ENCODE data around the gene COBL. TPM values are rescaled to one million over a fixed set of nuclear protein-coding genes. Genes with fewer than 3 reads are reported as not detected.

COBL gene
- total and polyA plus RNA-seq, 2 donors (not counting 3 experiments of a cell fraction or from before 2014, with no cell fraction given): 0.11 TPM; not detected in 1

- ChIA-PET CTCF (no interaction called here), POLR2A (no interaction called here)
- no TSS peak for BruUV-seq (replicated peaks)
- H3K9me1 ChIP-seq (replicated peaks; ENCODE audit: control insufficient read depth, extremely low read depth, insufficient read depth, low read length): no peaks in the 10 kb centered on the region
- no peaks in the 10 kb centered on the region for H3K36me3 ChIP-seq (ENCODE audit: control insufficient read depth in 2 of 2, extremely low read depth in 1 of 2, insufficient read depth in 2 of 2, low read length in 2 of 2)
- FAIRE-seq (no peak), DNase-seq (ENCODE audit: low read depth, low spot score) (no peak)
- no peak overlapping the region for H3K4me3 ChIP-seq (replicated peaks in 1 of 3; ENCODE audit: insufficient read depth in 1 of 3, low read depth in 1 of 3, low read length in 3 of 3)
- H3K9ac ChIP-seq (replicated peaks; ENCODE audit: extremely low read depth, insufficient read depth, low read length): no peak overlapping the region
- H2AFZ ChIP-seq (ENCODE audit: low read depth, low read length): no peak overlapping the region
- no peaks in the 10 kb centered on the region for H3K9me3 ChIP-seq (replicated peaks; ENCODE audit: control insufficient read depth, insufficient read depth, low read length)
- no peaks in the 10 kb centered on the region for H3K27me3 ChIP-seq (ENCODE audit: control insufficient read depth in 2 of 2, insufficient read depth in 2 of 2, low read length in 2 of 2)
- no peaks in the 10 kb centered on the region for H3K79me2 ChIP-seq (ENCODE audit: control insufficient read depth, insufficient read depth, low read length)
- no peak overlapping the region for H3K27ac ChIP-seq (ENCODE audit: insufficient read depth, low read depth, low read length)
- TF ChIP-seq GATA2 (IDR thresholded peaks at IDR 0.05; ENCODE audit: insufficient read depth, insufficient read length, low read depth, low read length) (no peak), POLR2A (IDR thresholded peaks at IDR 0.05; ENCODE audit: low read depth, low read length) (no peak), JUN (IDR thresholded peaks at IDR 0.05; ENCODE audit: borderline replicate concordance, insufficient read depth, insufficient read length, low read depth) (no peak), EZH2 (IDR thresholded peaks at IDR 0.05; ENCODE audit: borderline replicate concordance, low read depth, low read length, severe bottlenecking) (no peak), POLR2AphosphoS5 (IDR thresholded peaks at IDR 0.05; ENCODE audit: insufficient read depth, low read depth, low read length) (no peak), FOS (IDR thresholded peaks at IDR 0.05; ENCODE audit: borderline replicate concordance, insufficient read depth, low read length) (no peak), MYC (IDR thresholded peaks at IDR 0.05; ENCODE audit: low read depth, low read length) (no peak)
- TF ChIP-seq, protein P1, sequence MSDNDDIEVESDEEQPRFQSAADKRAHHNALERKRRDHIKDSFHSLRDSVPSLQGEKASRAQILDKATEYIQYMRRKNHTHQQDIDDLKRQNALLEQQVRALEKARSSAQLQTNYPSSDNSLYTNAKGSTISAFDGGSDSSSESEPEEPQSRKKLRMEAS (IDR thresholded peaks at IDR 0.05; ENCODE audit: insufficient read depth, insufficient read length): no peak
- TF ChIP-seq, protein P2, sequence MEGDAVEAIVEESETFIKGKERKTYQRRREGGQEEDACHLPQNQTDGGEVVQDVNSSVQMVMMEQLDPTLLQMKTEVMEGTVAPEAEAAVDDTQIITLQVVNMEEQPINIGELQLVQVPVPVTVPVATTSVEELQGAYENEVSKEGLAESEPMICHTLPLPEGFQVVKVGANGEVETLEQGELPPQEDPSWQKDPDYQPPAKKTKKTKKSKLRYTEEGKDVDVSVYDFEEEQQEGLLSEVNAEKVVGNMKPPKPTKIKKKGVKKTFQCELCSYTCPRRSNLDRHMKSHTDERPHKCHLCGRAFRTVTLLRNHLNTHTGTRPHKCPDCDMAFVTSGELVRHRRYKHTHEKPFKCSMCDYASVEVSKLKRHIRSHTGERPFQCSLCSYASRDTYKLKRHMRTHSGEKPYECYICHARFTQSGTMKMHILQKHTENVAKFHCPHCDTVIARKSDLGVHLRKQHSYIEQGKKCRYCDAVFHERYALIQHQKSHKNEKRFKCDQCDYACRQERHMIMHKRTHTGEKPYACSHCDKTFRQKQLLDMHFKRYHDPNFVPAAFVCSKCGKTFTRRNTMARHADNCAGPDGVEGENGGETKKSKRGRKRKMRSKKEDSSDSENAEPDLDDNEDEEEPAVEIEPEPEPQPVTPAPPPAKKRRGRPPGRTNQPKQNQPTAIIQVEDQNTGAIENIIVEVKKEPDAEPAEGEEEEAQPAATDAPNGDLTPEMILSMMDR (IDR thresholded peaks at IDR 0.05; ENCODE audit: extremely low read depth in 1 of 2, insufficient read depth in 1 of 2, low read depth in 1 of 2, low read length in 2 of 2): no peak
- H3K4me2 ChIP-seq (ENCODE audit: insufficient read depth, low read length): no peak overlapping the region
- peaks cover 10% of the 10 kb centered on the region for H3K4me1 ChIP-seq (ENCODE audit: control insufficient read depth, extremely low read depth, insufficient read depth, low read length)
- no peaks in the 10 kb centered on the region for H4K20me1 ChIP-seq (replicated peaks; ENCODE audit: control insufficient read depth, extremely low read depth, insufficient read depth, low read length)
- intact Hi-C loops (cut with micrococcal nuclease) (no loop called here), dilution Hi-C loops (cut with MboI; ENCODE audit: extremely low pct_ligation_motif_present, low sequenced_read_pairs) (no loop called here)
Observed at GRCh38 chr7:51126324-51126723, 190.3 kb downstream of the COBL start.
